ENCODE measurements around the gene TMEM273.

GRCh38 chr10:49107111-49107886 lies 80.9 kb downstream of the TMEM273 start:
- no peak for TF ChIP-seq REST (IDR thresholded peaks at IDR 0.05; ENCODE audit: low read depth)
- TF ChIP-seq FOXM1 (IDR thresholded peaks at IDR 0.05; ENCODE audit: borderline replicate concordance, low read depth), result no peak
- TF ChIP-seq YY1 (IDR thresholded peaks at IDR 0.05; ENCODE audit: low read depth), result no peak
- no peak for TF ChIP-seq RAD21 (IDR thresholded peaks at IDR 0.05; ENCODE audit: low read depth)
- no peak for TF ChIP-seq TAF1 (IDR thresholded peaks at IDR 0.05; ENCODE audit: low read depth)
- no peak for TF ChIP-seq USF1 (IDR thresholded peaks at IDR 0.05)
- no peak for TF ChIP-seq ZBTB7A (IDR thresholded peaks at IDR 0.05; ENCODE audit: low read depth)
- no peak for TF ChIP-seq EP300 (IDR thresholded peaks at IDR 0.05; ENCODE audit: borderline replicate concordance)
- TF ChIP-seq EGR1 (IDR thresholded peaks at IDR 0.05), result no peak
- TF ChIP-seq MAX (IDR thresholded peaks at IDR 0.05), result no peak
- no peak for TF ChIP-seq NFIC (IDR thresholded peaks at IDR 0.05)
- no peak for TF ChIP-seq CEBPB (IDR thresholded peaks at IDR 0.05)
- no peak for TF ChIP-seq TCF12 (IDR thresholded peaks at IDR 0.05; ENCODE audit: low read depth)
- no peak for TF ChIP-seq CREB1 (IDR thresholded peaks at IDR 0.05; ENCODE audit: low read depth)
